K562 (cell line): ENCODE data around the gene ITGB2. TPM values are rescaled to one million over a fixed set of nuclear protein-coding genes. Genes with fewer than 3 reads are reported as not detected.
A peak's percentile ranks its signal among the peaks of the same experiment; 100 is the strongest.

Experiments
- ATAC-seq: fragments of 200-7000 bp; cut with Tn5 transposase; 3 replicates; pipeline ENCODE4 v1.9.1; 2020; ENCODE audit warnings: moderate library complexity
- BruUV-seq: library from RNA; stranded (reverse); fragments of 400-500 nt; replicated peaks from 2 replicates; lab custom pipeline; 2021; lab: Mats Ljungman, UMichigan
- CTCF ChIA-PET: fragments of 300-600 bp; formaldehyde crosslinking; extraction: SDS; loops from one replicate; lab custom pipeline; 2021; ENCODE audit warnings: low intra/inter-chr PET ratio; lab: Yijun Ruan, JAX
- POLR2A ChIA-PET: fragments of 300-600, 350-650 bp; sonication (Branson Sonifier 250); formaldehyde crosslinking; extraction: SDS; loops from one replicate; lab custom pipeline; 2021; ENCODE audit warnings: antibody characterized with exemption, inconsistent platforms; lab: Yijun Ruan, JAX
- DNase-seq, 4 experiments: peaks; one replicate each; pipeline versions ENCODE4 v3.0.0 to v3.0.0-alpha.2; 2011 to 2018; ENCODE audit warnings: low spot score in 3 of 4, mixed read lengths in 3 of 4; ENCODE audit errors: extremely low read depth in 1 of 4
- FAIRE-seq: peaks from 2 replicates; lab custom pipeline; 2011; peaks lifted over from hg19 to GRCh38; lab: Jason Lieb, UNC
- H2AFZ ChIP-seq: 2 replicates; pipeline ENCODE4 v1.6.0; 2011; ENCODE audit warnings: low read depth, low read length, control low read depth, inconsistent platforms
- H3K27ac ChIP-seq: fragments of 200-600 bp; 3 replicates; pipeline ENCODE4 v1.8.0; 2011; ENCODE audit warnings: low read depth, mild to moderate bottlenecking, control low read depth, inconsistent platforms, low read length, moderate library complexity, mixed read lengths; ENCODE audit errors: extremely low read depth
- H3K27me3 ChIP-seq, 2 experiments: fragments of 300-600 bp in 1 of 2; 2 replicates in 1 of 2; 3 replicates in 1 of 2; pipeline versions ENCODE4 v1.6.0 to v1.8.0; 2011; ENCODE audit warnings: inconsistent platforms in 2 of 2, low read length in 2 of 2, mild to moderate bottlenecking in 1 of 2, mixed read lengths in 1 of 2, moderate library complexity in 1 of 2; ENCODE audit not compliant: control insufficient read depth in 2 of 2, insufficient read depth in 2 of 2
- H3K36me3 ChIP-seq: fragments of 300-600 bp; 3 replicates; pipeline ENCODE4 v1.8.0; 2011; ENCODE audit warnings: mild to moderate bottlenecking, low read length, inconsistent platforms; ENCODE audit not compliant: control insufficient read depth, insufficient read depth
- H3K4me1 ChIP-seq, 2 experiments: fragments of 200-600 bp in 1 of 2; replicated peaks in 1 of 2; 2 replicates in 1 of 2; 3 replicates in 1 of 2; pipeline versions ENCODE4 v1.5.1 to v1.8.0; 2011; ENCODE audit warnings: inconsistent platforms in 2 of 2, low read length in 2 of 2, mild to moderate bottlenecking in 1 of 2, mixed read lengths in 1 of 2, moderate library complexity in 1 of 2; ENCODE audit not compliant: control insufficient read depth in 2 of 2, insufficient read depth in 2 of 2
- H3K4me2 ChIP-seq: 2 replicates; pipeline ENCODE4 v1.6.1; 2011; ENCODE audit warnings: low read length, control low read depth, inconsistent platforms, mixed read lengths; ENCODE audit not compliant: insufficient read depth
- H3K4me3 ChIP-seq: fragments of 200-600 bp; sonication (generic), shearing (Covaris generic); 2 replicates; pipeline ENCODE4 v1.5.1; 2016; ENCODE audit warnings: control low read depth, inconsistent platforms
- H3K79me2 ChIP-seq: fragments of 200-600 bp; 3 replicates; pipeline ENCODE4 v1.8.0; 2011; ENCODE audit warnings: low read length, inconsistent platforms; ENCODE audit not compliant: control insufficient read depth, insufficient read depth
- H3K9ac ChIP-seq, 2 experiments: 2 replicates each; pipeline versions ENCODE4 v1.6.0 to v1.6.1; 2011; ENCODE audit warnings: low read depth in 2 of 2, low read length in 2 of 2, control low read depth in 1 of 2, inconsistent platforms in 1 of 2, mild to moderate bottlenecking in 1 of 2, mixed read lengths in 1 of 2; ENCODE audit not compliant: insufficient read depth in 1 of 2
- H3K9me1 ChIP-seq: one replicate; pipeline ENCODE4 v1.6.0; 2011; ENCODE audit warnings: inconsistent platforms, mild to moderate bottlenecking, low read length, moderate library complexity; ENCODE audit not compliant: control insufficient read depth, insufficient read depth
- H3K9me3 ChIP-seq: replicated peaks from 2 replicates; pipeline ENCODE4 v1.5.1; 2011; ENCODE audit warnings: low read depth, low read length, inconsistent platforms; ENCODE audit not compliant: control insufficient read depth, insufficient read depth
- H4K20me1 ChIP-seq: replicated peaks from 2 replicates; pipeline ENCODE4 v1.6.1; 2011; ENCODE audit warnings: low read length, inconsistent platforms, mixed read lengths; ENCODE audit not compliant: control insufficient read depth, insufficient read depth
- NFIC ChIP-seq: fragments of 450-650 bp; IDR thresholded peaks from 2 replicates; pipeline ENCODE4 v1.6.1; 2017; ENCODE audit warnings: mild to moderate bottlenecking, inconsistent platforms
- WGBS: fragments of 100-300 bp; shearing (Covaris generic); methylation state at CpG from one replicate; pipeline ENCODE4 v1.1.6; 2016; ENCODE audit warnings: low coverage, mixed read lengths; ENCODE audit not compliant: insufficient coverage; ENCODE audit errors: missing lambda C conversion rate; 5-methylcytosine and 5-hydroxymethylcytosine counted together
- in situ Hi-C: fragments of 300-500 bp; cut with MboI; formaldehyde crosslinking; loops from 4 replicates; pipeline ENCODE4 v1.15.0; 2018; ENCODE audit warnings: inconsistent platforms, mixed read lengths
- intact Hi-C: fragments of 100-400 bp; cut with micrococcal nuclease; formaldehyde crosslinking; loops from 2 replicates; pipeline ENCODE4 v1.14.2; 2022
- polyA plus RNA-seq, 8 experiments: library from polyadenylated mRNA; depleted of rRNA in 4 of 8; stranded (reverse) in 5 of 8; unstranded in 3 of 8; fragments of >200 nt; fragmentation: Nextera tagmentation in 2 of 8; fragmentation: Illumina TruSeq in 1 of 8; extraction: Ambion mirVana in 2 of 8; extraction: Trizol in 1 of 8; gene quantifications; 2 replicates each; pipeline versions ENCODE4 v1.2.1 to v1.2.3, GENCODE V29; 2011 to 2014; ENCODE audit warnings: inconsistent platforms in 1 of 8, missing spikeins in 1 of 8
- total RNA-seq, 7 experiments: library from RNA; depleted of rRNA in 6 of 7; stranded (reverse); fragments of >200 nt in 6 of 7; fragmentation: Illumina TruSeq in 2 of 7; extraction: Trizol in 2 of 7; gene quantifications; 2 replicates each; pipeline versions ENCODE4 v1.2.1 to v1.2.3, GENCODE V29; 2011 to 2021; ENCODE audit warnings: low replicate concordance in 1 of 7
- TF ChIP-seq, protein P1 (sequence below): IDR thresholded peaks from 2 replicates; pipeline ENCODE4 v1.6.1; 2016; ENCODE audit warnings: missing genetic modification characterization, missing compliant biosample characterization

ITGB2 gene
- total and polyA plus RNA-seq, 9 of the 15 experiments (the other 6 are each of a cell fraction or from before 2014, with no cell fraction given), result 0.07 to 1.3 (median 0.51) TPM; not detected in 2

DNA sequence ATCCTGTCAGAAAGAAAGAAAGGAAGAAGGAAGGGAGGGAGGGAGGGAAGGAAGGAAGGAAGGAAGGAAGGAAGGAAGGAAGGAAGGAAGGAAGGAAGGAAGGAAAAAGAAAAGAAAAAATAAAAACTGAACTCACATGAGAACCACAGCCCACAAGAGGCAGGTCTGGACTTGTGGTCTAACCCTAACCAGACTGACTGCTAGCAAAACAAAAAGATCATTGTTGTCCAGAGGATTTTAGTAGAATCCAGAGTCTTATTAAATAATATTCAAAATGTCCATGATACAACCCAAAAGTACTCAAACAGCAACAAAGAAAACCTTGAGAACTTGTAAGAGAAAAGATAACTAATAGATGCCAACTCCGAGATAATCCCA is 4.7 kb upstream of the ITGB2 start:
- FAIRE-seq (no peak), DNase-seq (no peak), ATAC-seq (no peak)
- Histone ChIP-seq H3K79me2 (no peaks in the 10 kb centered on the region), H3K27ac (no peak overlapping the region), H2AFZ (no peak overlapping the region), H3K27me3 (peaks cover 36 to 56% of the 10 kb centered on the region in 2 experiments), H3K4me3 (no peak overlapping the region), H3K36me3 (no peaks in the 10 kb centered on the region), H3K9me1 (peaks cover 3% of the 10 kb centered on the region), H3K9me3 (no peaks in the 10 kb centered on the region), H3K4me1 (peaks cover 8 to 21% of the 10 kb centered on the region in 2 experiments; a peak in 4 of 5 replicates), H3K4me2 (no peak overlapping the region), H4K20me1 (no peaks in the 10 kb centered on the region), H3K9ac (no peak overlapping the region)
- no peak for TF ChIP-seq NFIC
- TF ChIP-seq, protein P1, sequence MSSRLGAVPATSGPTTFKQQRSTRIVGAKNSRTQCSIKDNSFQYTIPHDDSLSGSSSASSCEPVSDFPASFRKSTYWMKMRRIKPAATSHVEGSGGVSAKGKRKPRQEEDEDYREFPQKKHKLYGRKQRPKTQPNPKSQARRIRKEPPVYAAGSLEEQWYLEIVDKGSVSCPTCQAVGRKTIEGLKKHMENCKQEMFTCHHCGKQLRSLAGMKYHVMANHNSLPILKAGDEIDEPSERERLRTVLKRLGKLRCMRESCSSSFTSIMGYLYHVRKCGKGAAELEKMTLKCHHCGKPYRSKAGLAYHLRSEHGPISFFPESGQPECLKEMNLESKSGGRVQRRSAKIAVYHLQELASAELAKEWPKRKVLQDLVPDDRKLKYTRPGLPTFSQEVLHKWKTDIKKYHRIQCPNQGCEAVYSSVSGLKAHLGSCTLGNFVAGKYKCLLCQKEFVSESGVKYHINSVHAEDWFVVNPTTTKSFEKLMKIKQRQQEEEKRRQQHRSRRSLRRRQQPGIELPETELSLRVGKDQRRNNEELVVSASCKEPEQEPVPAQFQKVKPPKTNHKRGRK (tag), result peak; percentile 62
- ChIA-PET POLR2A (interaction anchor here (0.7 kb wide), 1 partner anchor 9 kb away, joined by 3 read pairs; no protein-coding TSS in a partner anchor), CTCF (no interaction called here)
- BruUV-seq, result no TSS peak
- in situ Hi-C loops, result no loop called here
- intact Hi-C loops, result loop anchor here (10.0 kb wide), 1 partner anchor 411 kb away; no protein-coding TSS in a partner anchor
- whole genome bisulfite sequencing, result 40% methylated on average over 1 of the region's 1 CpG
